ENCODE results near the gene RAPGEF5. TPM values are rescaled to one million over a fixed set of nuclear protein-coding genes. Genes with fewer than 3 reads are reported as not detected.

Gene RAPGEF5
- total RNA-seq, 1 donor from 2014 or later, result 16.5 TPM

GRCh38 chr7:22400936-22401553, 44.1 kb upstream of the RAPGEF5 start:
- intact Hi-C loops (cut with micrococcal nuclease), result no loop called here
- H3K4me1 ChIP-seq, result no peaks in the 10 kb centered on the region
- H3K9me3 ChIP-seq (replicated peaks), result no peaks in the 10 kb centered on the region
- no peak for DNase-seq
- H3K27me3 ChIP-seq (ENCODE audit: low read depth), result no peaks in the 10 kb centered on the region
- TF ChIP-seq CTCF (IDR thresholded peaks at IDR 0.05; ENCODE audit: borderline replicate concordance), result no peak
- no peak overlapping the region for H3K27ac ChIP-seq (replicated peaks)
- H3K36me3 ChIP-seq, result no peaks in the 10 kb centered on the region
- no peak overlapping the region for H3K4me3 ChIP-seq

GRCh38 chr7:22400150-22400814, 43.3 kb upstream of the RAPGEF5 start:
- no peak for TF ChIP-seq CTCF (IDR thresholded peaks at IDR 0.05; ENCODE audit: borderline replicate concordance)
- no peak overlapping the region for H3K27ac ChIP-seq (replicated peaks)
- H3K4me3 ChIP-seq, result no peak overlapping the region
- no peaks in the 10 kb centered on the region for H3K27me3 ChIP-seq (ENCODE audit: low read depth)
- no peaks in the 10 kb centered on the region for H3K9me3 ChIP-seq (replicated peaks)
- intact Hi-C loops (cut with micrococcal nuclease), result no loop called here
- H3K36me3 ChIP-seq, result no peaks in the 10 kb centered on the region
- H3K4me1 ChIP-seq, result no peaks in the 10 kb centered on the region
- DNase-seq, result no peak

DNA sequence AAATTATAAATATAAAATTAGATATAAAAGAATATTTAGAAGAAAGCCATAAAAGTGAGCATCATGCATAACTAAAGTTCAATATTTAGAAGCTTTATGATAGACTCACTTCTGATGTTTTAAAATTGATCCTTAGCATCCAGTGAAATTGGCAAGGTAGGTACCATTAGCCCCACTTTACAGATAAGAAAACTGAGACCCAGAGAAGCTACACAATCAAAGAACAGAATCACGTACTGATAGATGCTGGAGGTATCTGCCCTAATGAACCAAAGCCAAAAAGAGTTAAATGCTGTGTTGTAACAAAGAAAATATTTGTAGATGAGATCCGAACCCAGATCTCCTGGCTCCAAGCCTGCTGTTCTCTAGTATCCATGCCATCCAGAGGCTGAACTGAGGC, 42.6 kb upstream of the RAPGEF5 start:
- no peak for DNase-seq
- Histone ChIP-seq H3K27ac (replicated peaks) (no peak overlapping the region), H3K4me1 (no peaks in the 10 kb centered on the region), H3K27me3 (ENCODE audit: low read depth) (no peaks in the 10 kb centered on the region), H3K36me3 (no peaks in the 10 kb centered on the region), H3K9me3 (replicated peaks) (no peaks in the 10 kb centered on the region), H3K4me3 (no peak overlapping the region)
- TF ChIP-seq CTCF (IDR thresholded peaks at IDR 0.05; ENCODE audit: borderline replicate concordance), result no peak
- intact Hi-C loops (cut with micrococcal nuclease), result no loop called here

- intact Hi-C loops (cut with micrococcal nuclease), result no loop called here
These were observed 42.1 kb upstream of the RAPGEF5 start for GRCh38 chr7:22399091-22399490.

DNA sequence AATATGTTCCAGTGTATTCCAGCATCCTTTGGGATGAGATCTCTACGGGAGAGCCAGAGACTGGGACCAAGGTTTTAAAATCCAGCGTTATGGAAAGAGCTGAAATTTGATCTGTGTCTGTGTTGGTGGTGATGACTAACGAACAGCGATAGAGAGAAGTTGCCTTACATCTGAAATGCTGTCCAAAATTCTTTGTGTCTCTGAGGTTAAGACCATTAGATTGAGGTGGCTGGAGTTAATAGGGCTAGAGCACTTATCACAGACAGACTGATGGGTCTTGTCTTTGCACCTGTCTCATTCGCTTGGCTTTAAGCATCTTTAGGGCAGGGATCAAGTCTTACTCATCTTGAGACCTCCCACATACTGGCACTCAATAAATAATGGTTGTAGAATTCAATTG, 41.0 kb upstream of the RAPGEF5 start:
- no peaks in the 10 kb centered on the region for H3K4me1 ChIP-seq
- no peak overlapping the region for H3K27ac ChIP-seq (replicated peaks)
- no peaks in the 10 kb centered on the region for H3K36me3 ChIP-seq
- TF ChIP-seq CTCF (IDR thresholded peaks at IDR 0.05; ENCODE audit: borderline replicate concordance), result no peak
- H3K4me3 ChIP-seq, result no peak overlapping the region
- no peak for DNase-seq
- H3K27me3 ChIP-seq (ENCODE audit: low read depth), result no peaks in the 10 kb centered on the region
- no peaks in the 10 kb centered on the region for H3K9me3 ChIP-seq (replicated peaks)
- intact Hi-C loops (cut with micrococcal nuclease), result no loop called here

More at GRCh38 chr7:22399091-22399490, 42.1 kb upstream of the RAPGEF5 start:
- no peak overlapping the region for H3K4me3 ChIP-seq
- no peaks in the 10 kb centered on the region for H3K36me3 ChIP-seq
- no peak overlapping the region for H3K27ac ChIP-seq (replicated peaks)
- H3K27me3 ChIP-seq (ENCODE audit: low read depth), result no peaks in the 10 kb centered on the region
- no peaks in the 10 kb centered on the region for H3K4me1 ChIP-seq
- no peaks in the 10 kb centered on the region for H3K9me3 ChIP-seq (replicated peaks)
- no peak for TF ChIP-seq CTCF (IDR thresholded peaks at IDR 0.05; ENCODE audit: borderline replicate concordance)
- DNase-seq, result no peak

All from left ventricle myocardium inferior (tissue), 1 donor.